ENCODE results near the gene C11orf52.

GRCh38 chr11:111920908-111921307, 2.2 kb downstream of the C11orf52 start:
- TF ChIP-seq ELK1 (IDR thresholded peaks at IDR 0.05; ENCODE audit: low read depth, low read length) (no peak), POLR2A (IDR thresholded peaks at IDR 0.05; ENCODE audit: low read length) (no peak), EP300 (IDR thresholded peaks at IDR 0.05) (no peak), FOSL2 (IDR thresholded peaks at IDR 0.05) (no peak), FOSL2 (CRISPR knock-in tag; IDR thresholded peaks at IDR 0.05) (no peak), CTCF (IDR thresholded peaks at IDR 0.05) (no peak)
